OCI-LY1 (cell line): ENCODE data around the gene RAD51B.

Source experiments
- CTCF ChIP-seq: fragments of 200-600 bp; sonication (generic), shearing (Covaris generic); IDR thresholded peaks from 2 replicates; pipeline ENCODE4 v1.5.1; 2017; ENCODE audit warnings: mild to moderate bottlenecking, antibody characterized with exemption, low read length, moderate library complexity, mixed read lengths
- EZH2 ChIP-seq: fragments of 200-600 bp; sonication (generic), shearing (Covaris generic); IDR thresholded peaks from 2 replicates; pipeline ENCODE4 v1.8.0; 2017; ENCODE audit warnings: borderline replicate concordance, mixed run types, mild to moderate bottlenecking, antibody characterized with exemption, low read length, moderate library complexity, mixed read lengths

GRCh38 chr14:68562911-68563250, 743.3 kb downstream of the RAD51B start:
- no peak for TF ChIP-seq CTCF
- TF ChIP-seq EZH2 = no peak
